ENCODE data around the gene MYO10. TPM values are rescaled to one million over a fixed set of nuclear protein-coding genes. Genes with fewer than 3 reads are reported as not detected.

The MYO10 gene
- total and polyA plus RNA-seq, 2 experiments from 2014 or later = 119 to 276 TPM

GRCh38 chr5:16659536-16659935, 276.6 kb downstream of the MYO10 start:
- H3K27me3 ChIP-seq (ENCODE audit: insufficient read depth) = no peaks in the 10 kb centered on the region
- H2AFZ ChIP-seq = no peak overlapping the region
- H3K27ac ChIP-seq (ENCODE audit: low read depth) = no peak overlapping the region
- no peaks in the 10 kb centered on the region for H3K4me1 Mint-ChIP-seq
- peaks cover 8% of the 10 kb centered on the region; the same call in 1 of the 2 replicates for H3F3A ChIP-seq (replicated peaks; ENCODE audit: low read depth)
- H3K27me3 Mint-ChIP-seq (ENCODE audit: insufficient read depth, low read depth, poor library complexity) = peaks cover 6% of the 10 kb centered on the region
- no peak overlapping the region for H3K27ac Mint-ChIP-seq
- H3K9me2 ChIP-seq (ENCODE audit: insufficient read depth) = no peaks in the 10 kb centered on the region
- no peaks in the 10 kb centered on the region for H3K79me2 ChIP-seq (replicated peaks; ENCODE audit: insufficient read depth)
- H3K36me3 ChIP-seq (ENCODE audit: insufficient read depth) = no peaks in the 10 kb centered on the region; the same call in 1 of the 2 replicates
- no peak overlapping the region for H3K4me2 ChIP-seq
- ATAC-seq (no peak), DNase-seq (ENCODE audit: low spot score) (no peak)
- H3K4me3 ChIP-seq = no peak overlapping the region
- H3K4me1 ChIP-seq (ENCODE audit: insufficient read depth) = no peaks in the 10 kb centered on the region
- 0 out of 2 replicates have a peak, but pooled peaks cover 3% of the 10 kb centered on the region for H4K20me1 ChIP-seq (replicated peaks; ENCODE audit: insufficient read depth)
- peaks cover 9% of the 10 kb centered on the region for H3K36me3 Mint-ChIP-seq (ENCODE audit: low read depth)
- no peak overlapping the region for H3K4me3 Mint-ChIP-seq
- TF ChIP-seq STAT1 (IDR thresholded peaks at IDR 0.05; ENCODE audit: unreplicated experiment) (no peak), ZNF462 (CRISPR knock-in tag; IDR thresholded peaks at IDR 0.05) (no peak), ETS1 (IDR thresholded peaks at IDR 0.05) (no peak), JUNB (IDR thresholded peaks at IDR 0.05; ENCODE audit: unreplicated experiment) (no peak), ZNF331 (CRISPR knock-in tag; IDR thresholded peaks at IDR 0.05; ENCODE audit: low read depth) (no peak), NANOG (IDR thresholded peaks at IDR 0.05; ENCODE audit: borderline replicate concordance) (no peak), CREB1 (CRISPR knock-in tag; IDR thresholded peaks at IDR 0.05; ENCODE audit: low read depth) (no peak), ZNF114 (CRISPR knock-in tag; IDR thresholded peaks at IDR 0.05) (no peak), CTCF (conservative IDR thresholded peaks at IDR 0.05; ENCODE audit: low read depth in 2 of 2) (no peak), POLR2AphosphoS5 (IDR thresholded peaks at IDR 0.05; ENCODE audit: low read depth) (no peak), EZH2phosphoT487 (IDR thresholded peaks at IDR 0.05; ENCODE audit: unreplicated experiment) (no peak), EZH2 (IDR thresholded peaks at IDR 0.05; ENCODE audit: low read depth, unreplicated experiment) (no peak)
- TF ChIP-seq, protein P1, sequence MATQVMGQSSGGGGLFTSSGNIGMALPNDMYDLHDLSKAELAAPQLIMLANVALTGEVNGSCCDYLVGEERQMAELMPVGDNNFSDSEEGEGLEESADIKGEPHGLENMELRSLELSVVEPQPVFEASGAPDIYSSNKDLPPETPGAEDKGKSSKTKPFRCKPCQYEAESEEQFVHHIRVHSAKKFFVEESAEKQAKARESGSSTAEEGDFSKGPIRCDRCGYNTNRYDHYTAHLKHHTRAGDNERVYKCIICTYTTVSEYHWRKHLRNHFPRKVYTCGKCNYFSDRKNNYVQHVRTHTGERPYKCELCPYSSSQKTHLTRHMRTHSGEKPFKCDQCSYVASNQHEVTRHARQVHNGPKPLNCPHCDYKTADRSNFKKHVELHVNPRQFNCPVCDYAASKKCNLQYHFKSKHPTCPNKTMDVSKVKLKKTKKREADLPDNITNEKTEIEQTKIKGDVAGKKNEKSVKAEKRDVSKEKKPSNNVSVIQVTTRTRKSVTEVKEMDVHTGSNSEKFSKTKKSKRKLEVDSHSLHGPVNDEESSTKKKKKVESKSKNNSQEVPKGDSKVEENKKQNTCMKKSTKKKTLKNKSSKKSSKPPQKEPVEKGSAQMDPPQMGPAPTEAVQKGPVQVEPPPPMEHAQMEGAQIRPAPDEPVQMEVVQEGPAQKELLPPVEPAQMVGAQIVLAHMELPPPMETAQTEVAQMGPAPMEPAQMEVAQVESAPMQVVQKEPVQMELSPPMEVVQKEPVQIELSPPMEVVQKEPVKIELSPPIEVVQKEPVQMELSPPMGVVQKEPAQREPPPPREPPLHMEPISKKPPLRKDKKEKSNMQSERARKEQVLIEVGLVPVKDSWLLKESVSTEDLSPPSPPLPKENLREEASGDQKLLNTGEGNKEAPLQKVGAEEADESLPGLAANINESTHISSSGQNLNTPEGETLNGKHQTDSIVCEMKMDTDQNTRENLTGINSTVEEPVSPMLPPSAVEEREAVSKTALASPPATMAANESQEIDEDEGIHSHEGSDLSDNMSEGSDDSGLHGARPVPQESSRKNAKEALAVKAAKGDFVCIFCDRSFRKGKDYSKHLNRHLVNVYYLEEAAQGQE (IDR thresholded peaks at IDR 0.05; ENCODE audit: unreplicated experiment) = no peak
- H3K9me3 Mint-ChIP-seq = no peaks in the 10 kb centered on the region; the same call in 1 of the 3 replicates

Data from GM23338 (cell line).